Measurements from ENCODE around the gene HDGFL3.

Gene HDGFL3

DNA sequence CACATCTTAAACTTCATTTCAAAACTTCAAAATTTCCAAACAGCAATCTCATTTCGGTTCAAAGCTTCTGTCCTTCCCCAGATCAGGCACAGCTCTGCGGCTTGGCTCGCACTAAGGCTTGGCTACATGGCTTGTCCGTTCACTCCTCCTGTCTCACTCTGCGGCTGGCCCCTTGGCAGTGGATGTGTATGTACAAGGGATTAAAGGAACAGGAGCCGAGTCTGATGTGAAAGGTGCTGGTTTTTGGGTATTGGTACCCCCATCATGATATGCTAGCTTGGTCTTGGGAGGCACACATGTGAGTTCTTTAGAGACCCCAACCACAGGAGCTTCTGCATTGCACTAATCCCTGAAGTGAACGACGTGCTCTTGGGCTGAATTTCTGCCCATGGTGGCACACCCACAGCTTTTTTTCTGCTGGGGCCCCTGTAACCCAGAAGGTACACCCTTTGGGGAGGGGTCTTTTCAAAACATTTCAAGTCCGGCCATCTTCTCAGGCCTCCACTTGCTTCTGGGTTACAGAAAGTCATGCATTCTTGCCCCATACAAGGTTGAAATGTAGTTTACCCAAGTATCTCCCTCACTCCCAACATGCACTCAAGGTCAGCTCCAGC is 87.5 kb downstream of the HDGFL3 start:
- POLR2A ChIA-PET = interaction anchor here (0.7 kb wide), 1 partner anchor 109 kb away, joined by 3 read pairs; no protein-coding TSS in a partner anchor
- CTCF ChIA-PET = no interaction called here
- TF ChIP-seq, protein P1, sequence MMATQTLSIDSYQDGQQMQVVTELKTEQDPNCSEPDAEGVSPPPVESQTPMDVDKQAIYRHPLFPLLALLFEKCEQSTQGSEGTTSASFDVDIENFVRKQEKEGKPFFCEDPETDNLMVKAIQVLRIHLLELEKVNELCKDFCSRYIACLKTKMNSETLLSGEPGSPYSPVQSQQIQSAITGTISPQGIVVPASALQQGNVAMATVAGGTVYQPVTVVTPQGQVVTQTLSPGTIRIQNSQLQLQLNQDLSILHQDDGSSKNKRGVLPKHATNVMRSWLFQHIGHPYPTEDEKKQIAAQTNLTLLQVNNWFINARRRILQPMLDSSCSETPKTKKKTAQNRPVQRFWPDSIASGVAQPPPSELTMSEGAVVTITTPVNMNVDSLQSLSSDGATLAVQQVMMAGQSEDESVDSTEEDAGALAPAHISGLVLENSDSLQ (IDR thresholded peaks at IDR 0.05) = no peak
- TF ChIP-seq L3MBTL2 (conservative IDR thresholded peaks at IDR 0.05) (no peak), SUZ12 (IDR thresholded peaks at IDR 0.05) (no peak), SP1 (IDR thresholded peaks at IDR 0.05) (no peak), CTBP1 (IDR thresholded peaks at IDR 0.05; ENCODE audit: borderline replicate concordance) (no peak), ZNF384 (IDR thresholded peaks at IDR 0.05) (no peak), NFRKB (IDR thresholded peaks at IDR 0.05) (no peak), FOXM1 (IDR thresholded peaks at IDR 0.05; ENCODE audit: borderline replicate concordance) (no peak), BHLHE40 (IDR thresholded peaks at IDR 0.05; ENCODE audit: borderline replicate concordance) (no peak), TARDBP (IDR thresholded peaks at IDR 0.05) (no peak), FOXK2 (IDR thresholded peaks at IDR 0.05) (no peak)
- DNase-seq (ENCODE audit: extremely low spot score) = no peak

DNA sequence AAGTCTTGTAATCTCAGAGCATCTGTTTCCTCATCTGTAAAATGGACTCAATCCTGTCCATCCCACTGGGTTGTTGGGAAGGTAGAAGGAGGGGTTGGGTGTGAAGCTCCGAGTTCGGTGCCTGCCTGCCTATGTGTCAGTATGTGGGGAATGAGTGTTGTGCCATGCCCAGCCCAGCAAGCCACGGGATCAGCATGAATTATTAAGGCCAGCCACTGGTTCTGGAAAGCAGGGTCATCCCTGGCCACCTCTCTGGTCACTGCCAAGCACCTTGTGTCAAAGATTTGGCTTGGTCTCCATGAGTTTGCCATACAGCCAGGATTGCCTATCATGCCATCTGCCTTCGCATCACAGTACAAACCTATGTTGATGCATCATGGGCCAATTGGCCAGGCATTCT is 88.7 kb downstream of the HDGFL3 start:
- POLR2A ChIA-PET = no interaction called here
- no peak for TF ChIP-seq HDGF (IDR thresholded peaks at IDR 0.05; ENCODE audit: borderline replicate concordance)
- CTCF ChIA-PET = no interaction called here
- no peak for DNase-seq (ENCODE audit: extremely low spot score)

- CTCF ChIA-PET = interaction anchor here (0.7 kb wide), 1 partner anchor 113 kb away, joined by 3 read pairs; no protein-coding TSS in a partner anchor
- TF ChIP-seq ELF4 (IDR thresholded peaks at IDR 0.05) = no peak
- no peak for DNase-seq (ENCODE audit: extremely low spot score)
- POLR2A ChIA-PET = no interaction called here
Measured at GRCh38 chr15:83118291-83118827, 89.3 kb downstream of the HDGFL3 start.

GRCh38 chr15:83115831-83116565 is 91.6 kb downstream of the HDGFL3 start:
- no peak for DNase-seq (ENCODE audit: extremely low spot score)
- TF ChIP-seq FOXK2 (IDR thresholded peaks at IDR 0.05) (no peak), SUZ12 (IDR thresholded peaks at IDR 0.05) (no peak), ZNF384 (IDR thresholded peaks at IDR 0.05) (no peak), SP1 (IDR thresholded peaks at IDR 0.05) (no peak), ELF4 (IDR thresholded peaks at IDR 0.05) (no peak)
- ChIA-PET POLR2A (no interaction called here), CTCF (no interaction called here)

DNA sequence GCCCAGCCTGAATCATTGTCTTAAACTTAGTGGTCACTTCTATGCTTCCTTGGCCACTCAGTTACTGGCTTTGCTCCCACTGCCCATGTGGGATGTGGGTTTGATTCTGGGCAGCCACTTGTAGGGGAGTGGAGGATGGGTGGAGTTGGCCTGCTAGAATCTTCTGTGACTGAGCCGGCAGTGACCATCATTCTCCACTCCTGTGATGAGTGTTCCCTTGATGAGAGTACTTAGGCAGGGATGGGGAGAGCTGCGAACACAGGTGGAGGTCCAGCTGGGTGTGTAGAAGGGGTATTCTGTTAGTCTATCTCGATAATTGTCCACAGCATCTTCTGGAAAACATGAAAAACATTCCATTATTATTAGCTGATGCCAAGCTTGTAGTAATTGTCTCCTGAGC is 92.2 kb downstream of the HDGFL3 start:
- ChIA-PET POLR2A (no interaction called here), CTCF (no interaction called here)
- TF ChIP-seq FOXK2 (IDR thresholded peaks at IDR 0.05) (no peak), FOXA1 (IDR thresholded peaks at IDR 0.05) (no peak), NFRKB (IDR thresholded peaks at IDR 0.05) (no peak), BHLHE40 (IDR thresholded peaks at IDR 0.05; ENCODE audit: borderline replicate concordance) (no peak), ZNF384 (IDR thresholded peaks at IDR 0.05) (no peak), SUZ12 (IDR thresholded peaks at IDR 0.05) (no peak), SP1 (IDR thresholded peaks at IDR 0.05) (no peak), TARDBP (IDR thresholded peaks at IDR 0.05) (no peak)
- TF ChIP-seq, protein P1 (IDR thresholded peaks at IDR 0.05) = no peak
- no peak for DNase-seq (ENCODE audit: extremely low spot score)

- ChIA-PET CTCF (no interaction called here), POLR2A (no interaction called here)
- no peak for TF ChIP-seq SP1 (IDR thresholded peaks at IDR 0.05)
- no peak for TF ChIP-seq HDGF (IDR thresholded peaks at IDR 0.05; ENCODE audit: borderline replicate concordance)
- no peak for TF ChIP-seq SUZ12 (IDR thresholded peaks at IDR 0.05)
- no peak for TF ChIP-seq ZNF384 (IDR thresholded peaks at IDR 0.05)
- TF ChIP-seq, protein P1 (IDR thresholded peaks at IDR 0.05) = no peak
- no peak for TF ChIP-seq LEF1 (IDR thresholded peaks at IDR 0.05; ENCODE audit: borderline replicate concordance)
Measured at GRCh38 chr15:83114856-83115255, 92.8 kb downstream of the HDGFL3 start.

GRCh38 chr15:83113881-83114674 is 93.5 kb downstream of the HDGFL3 start:
- TF ChIP-seq, protein P1 (IDR thresholded peaks at IDR 0.05) = no peak
- no peak for TF ChIP-seq BHLHE40 (IDR thresholded peaks at IDR 0.05; ENCODE audit: borderline replicate concordance)
- no peak for TF ChIP-seq TARDBP (IDR thresholded peaks at IDR 0.05)
- no peak for DNase-seq (ENCODE audit: extremely low spot score)
- ChIA-PET CTCF (no interaction called here), POLR2A (no interaction called here)

More at GRCh38 chr15:83114856-83115255, 92.8 kb downstream of the HDGFL3 start:
- DNase-seq (ENCODE audit: extremely low spot score) = no peak
